ENCODE data around the gene EGLN3.

Gene EGLN3

DNA sequence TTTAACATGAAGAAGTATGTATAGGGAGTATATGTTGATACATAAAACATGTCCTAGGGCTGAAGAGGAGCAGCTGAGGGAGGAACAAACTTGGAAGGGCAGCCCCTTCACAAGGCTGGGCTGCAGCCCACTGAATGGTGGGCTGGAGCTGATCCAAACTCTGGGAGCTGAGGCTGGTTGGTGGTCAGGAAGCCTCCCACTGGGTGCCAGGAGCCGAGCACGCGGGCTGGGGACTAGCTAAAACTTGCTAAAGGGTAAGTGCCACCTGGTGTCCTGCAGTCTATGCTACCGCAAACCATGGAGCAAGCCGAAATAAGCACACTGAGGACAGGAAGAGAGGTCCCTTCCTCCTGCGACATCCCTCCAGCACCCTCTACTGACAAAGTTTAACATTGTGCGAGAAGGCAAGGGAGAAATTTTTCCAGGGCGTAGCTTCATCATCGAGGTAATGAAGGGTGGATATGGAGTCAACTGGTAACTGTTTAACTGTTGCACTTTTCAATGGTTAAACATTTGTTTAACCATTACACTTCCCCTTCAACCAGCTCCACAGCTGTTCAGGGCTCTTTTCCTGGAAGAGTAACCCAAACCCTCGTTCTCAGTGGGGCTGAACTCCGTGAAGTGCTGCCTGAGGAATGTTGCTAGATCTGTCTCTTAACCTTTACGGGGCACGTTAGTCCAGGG lies 42.2 kb downstream of the EGLN3 start:
- TF ChIP-seq, protein P1, sequence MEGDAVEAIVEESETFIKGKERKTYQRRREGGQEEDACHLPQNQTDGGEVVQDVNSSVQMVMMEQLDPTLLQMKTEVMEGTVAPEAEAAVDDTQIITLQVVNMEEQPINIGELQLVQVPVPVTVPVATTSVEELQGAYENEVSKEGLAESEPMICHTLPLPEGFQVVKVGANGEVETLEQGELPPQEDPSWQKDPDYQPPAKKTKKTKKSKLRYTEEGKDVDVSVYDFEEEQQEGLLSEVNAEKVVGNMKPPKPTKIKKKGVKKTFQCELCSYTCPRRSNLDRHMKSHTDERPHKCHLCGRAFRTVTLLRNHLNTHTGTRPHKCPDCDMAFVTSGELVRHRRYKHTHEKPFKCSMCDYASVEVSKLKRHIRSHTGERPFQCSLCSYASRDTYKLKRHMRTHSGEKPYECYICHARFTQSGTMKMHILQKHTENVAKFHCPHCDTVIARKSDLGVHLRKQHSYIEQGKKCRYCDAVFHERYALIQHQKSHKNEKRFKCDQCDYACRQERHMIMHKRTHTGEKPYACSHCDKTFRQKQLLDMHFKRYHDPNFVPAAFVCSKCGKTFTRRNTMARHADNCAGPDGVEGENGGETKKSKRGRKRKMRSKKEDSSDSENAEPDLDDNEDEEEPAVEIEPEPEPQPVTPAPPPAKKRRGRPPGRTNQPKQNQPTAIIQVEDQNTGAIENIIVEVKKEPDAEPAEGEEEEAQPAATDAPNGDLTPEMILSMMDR (IDR thresholded peaks at IDR 0.05; ENCODE audit: control insufficient read depth, extremely low read depth, insufficient read depth) = no peak
- H3K4me3 ChIP-seq (ENCODE audit: low read depth, low read length) = no peak overlapping the region
- no peak for DNase-seq (ENCODE audit: low read depth)

DNA sequence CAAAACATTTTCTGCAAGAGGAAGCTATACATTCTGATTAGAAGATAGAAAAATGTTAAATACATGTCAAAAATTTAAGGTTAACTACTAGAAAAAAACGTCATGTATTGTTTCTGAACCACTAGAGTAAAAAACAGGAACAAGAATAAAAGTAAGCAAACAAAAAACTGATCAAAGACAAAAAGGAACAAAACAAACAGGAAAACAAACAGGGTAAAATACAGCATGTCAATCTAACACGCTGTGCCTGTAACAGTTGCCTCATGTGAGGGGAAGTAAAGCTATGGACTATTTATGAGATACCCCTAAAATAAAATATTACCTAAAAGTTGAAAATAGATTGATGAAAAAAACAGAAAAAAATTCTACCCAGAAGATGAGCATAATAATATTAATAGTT lies 43.9 kb downstream of the EGLN3 start:
- no peak overlapping the region for H3K4me3 ChIP-seq (ENCODE audit: low read depth, low read length)
- TF ChIP-seq, protein P1 (IDR thresholded peaks at IDR 0.05; ENCODE audit: control insufficient read depth, extremely low read depth, insufficient read depth) = no peak
- no peak for DNase-seq (ENCODE audit: low read depth)

- DNase-seq (ENCODE audit: low read depth) = no peak
- H3K4me3 ChIP-seq (ENCODE audit: low read depth, low read length) = no peak overlapping the region
- TF ChIP-seq, protein P1 (IDR thresholded peaks at IDR 0.05; ENCODE audit: control insufficient read depth, extremely low read depth, insufficient read depth) = no peak
These were observed 46.3 kb downstream of the EGLN3 start for GRCh38 chr14:33904609-33905008.

DNA sequence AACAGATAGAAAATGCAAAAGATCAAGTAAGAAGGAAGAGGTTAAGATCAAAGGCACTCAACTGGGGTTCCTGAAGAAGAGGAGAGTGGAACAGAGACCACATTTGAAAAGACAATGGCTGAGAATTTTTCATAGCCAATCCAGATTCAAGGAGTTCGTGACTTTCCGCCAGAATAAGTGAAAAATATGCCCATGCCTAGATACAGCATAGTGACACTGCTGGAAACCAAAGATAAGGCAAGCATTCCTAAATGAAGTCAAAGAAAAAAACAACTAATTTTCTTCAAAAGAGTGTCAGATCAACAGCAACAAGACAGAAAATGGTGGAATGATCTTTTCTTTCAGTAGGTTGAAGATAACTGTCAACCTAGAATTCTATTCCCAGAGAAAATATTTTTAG lies 47.5 kb downstream of the EGLN3 start:
- no peak for DNase-seq (ENCODE audit: low read depth)
- TF ChIP-seq, protein P1 (IDR thresholded peaks at IDR 0.05; ENCODE audit: control insufficient read depth, extremely low read depth, insufficient read depth) = no peak
- H3K4me3 ChIP-seq (ENCODE audit: low read depth, low read length) = no peak overlapping the region

- no peak for DNase-seq (ENCODE audit: low read depth)
- no peak overlapping the region for H3K4me3 ChIP-seq (ENCODE audit: low read depth, low read length)
- TF ChIP-seq, protein P1 (IDR thresholded peaks at IDR 0.05; ENCODE audit: control insufficient read depth, extremely low read depth, insufficient read depth) = no peak
These were observed 48.5 kb downstream of the EGLN3 start for GRCh38 chr14:33902363-33902762.

DNA sequence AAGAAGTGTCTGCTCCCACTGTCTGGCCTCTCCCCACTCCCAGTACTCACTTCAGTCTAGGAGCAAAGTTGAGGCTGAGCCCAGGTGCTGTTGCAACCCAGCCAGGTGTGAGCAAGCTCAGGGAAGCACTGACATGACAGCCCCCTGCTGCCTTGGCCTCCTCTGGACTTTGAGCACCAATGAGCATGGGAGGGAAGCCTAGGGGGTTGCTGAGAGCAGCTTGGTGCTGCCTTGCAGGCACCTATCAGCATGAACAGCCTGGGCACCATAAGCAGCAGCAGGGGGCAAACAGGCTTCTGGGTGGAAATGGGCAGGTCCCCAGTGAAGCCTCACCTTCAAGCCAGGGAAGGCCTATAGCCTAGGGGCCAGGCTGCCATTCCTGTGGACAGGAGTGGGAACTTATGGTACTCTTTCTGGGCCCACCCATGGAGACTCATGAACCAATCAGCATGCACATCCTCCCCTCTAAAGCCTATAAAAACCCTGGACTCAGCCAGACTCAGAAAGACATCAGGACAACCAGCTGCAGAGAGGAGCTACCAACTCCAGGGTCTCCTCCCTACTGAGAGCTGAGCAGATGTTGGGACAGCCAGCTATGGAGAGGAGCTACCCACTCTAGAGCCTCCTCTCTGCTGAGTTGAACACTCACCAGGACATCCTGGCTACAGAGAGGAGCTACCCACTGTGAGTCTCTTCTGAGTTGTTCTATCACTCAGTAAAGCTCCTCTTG lies 49.3 kb downstream of the EGLN3 start:
- no peak for DNase-seq (ENCODE audit: low read depth)
- TF ChIP-seq, protein P1 (IDR thresholded peaks at IDR 0.05; ENCODE audit: control insufficient read depth, extremely low read depth, insufficient read depth) = no peak
- H3K4me3 ChIP-seq (ENCODE audit: low read depth, low read length) = no peak overlapping the region
